ENCODE results near the gene MZF1. TPM values are rescaled to one million over a fixed set of nuclear protein-coding genes. Genes with fewer than 3 reads are reported as not detected.

Gene MZF1
- total RNA-seq, 1 donor from 2014 or later = 50.7 TPM

DNA sequence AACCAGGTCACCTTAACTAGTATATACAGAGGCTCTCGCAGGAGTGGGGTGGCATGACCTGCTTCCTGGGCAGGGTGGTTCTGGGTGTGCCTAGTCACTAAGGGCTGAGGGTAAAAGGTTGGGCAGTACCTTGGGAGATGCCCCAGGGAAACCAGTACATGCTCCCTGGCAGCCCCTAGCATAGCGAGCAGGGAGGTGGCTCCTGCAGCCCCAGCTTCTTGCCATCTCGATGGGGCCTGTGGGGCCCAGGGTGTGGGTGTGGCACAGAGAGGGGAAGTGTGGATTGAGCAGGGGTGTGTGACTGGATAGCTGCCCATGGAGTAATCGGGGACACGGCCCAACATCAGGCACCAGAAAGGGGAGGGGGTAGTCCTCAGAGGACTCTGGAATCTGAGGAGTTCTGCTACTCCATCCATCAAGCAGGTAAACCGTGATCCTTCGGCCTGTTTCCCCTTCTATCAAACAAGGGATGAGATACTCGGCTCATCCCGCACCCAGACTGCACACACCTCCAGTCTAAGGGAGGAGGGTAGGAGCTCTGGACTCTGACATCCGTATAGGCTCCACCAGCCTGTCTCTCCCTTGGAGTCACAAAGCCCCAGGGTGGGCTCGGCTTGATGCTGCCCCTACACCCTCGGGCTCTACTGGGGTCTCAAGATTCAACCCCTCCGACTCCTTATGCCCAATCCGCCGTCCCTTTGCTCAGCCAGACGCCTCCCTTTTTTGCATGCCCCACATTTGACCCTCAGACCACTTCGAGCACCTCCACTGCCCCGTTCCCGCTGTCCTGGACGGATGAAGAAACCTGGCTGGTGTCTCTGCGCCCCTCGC lies 54.7 kb downstream of the MZF1 start:
- Histone ChIP-seq H3K36me3 (peaks cover 20% of the 10 kb centered on the region), H3K27me3 (ENCODE audit: low read depth) (no peaks in the 10 kb centered on the region), H3K4me1 (peaks cover 49% of the 10 kb centered on the region), H3K9me3 (no peaks in the 10 kb centered on the region), H3K4me3 (peak overlapping the region; percentile 97), H3K27ac (peak overlapping the region; percentile 98)
- DNase-seq (peak; percentile 56), ATAC-seq (no peak)
- intact Hi-C loops (cut with DNase I) = no loop called here
- no peak for TF ChIP-seq CTCF (IDR thresholded peaks at IDR 0.05)

DNA sequence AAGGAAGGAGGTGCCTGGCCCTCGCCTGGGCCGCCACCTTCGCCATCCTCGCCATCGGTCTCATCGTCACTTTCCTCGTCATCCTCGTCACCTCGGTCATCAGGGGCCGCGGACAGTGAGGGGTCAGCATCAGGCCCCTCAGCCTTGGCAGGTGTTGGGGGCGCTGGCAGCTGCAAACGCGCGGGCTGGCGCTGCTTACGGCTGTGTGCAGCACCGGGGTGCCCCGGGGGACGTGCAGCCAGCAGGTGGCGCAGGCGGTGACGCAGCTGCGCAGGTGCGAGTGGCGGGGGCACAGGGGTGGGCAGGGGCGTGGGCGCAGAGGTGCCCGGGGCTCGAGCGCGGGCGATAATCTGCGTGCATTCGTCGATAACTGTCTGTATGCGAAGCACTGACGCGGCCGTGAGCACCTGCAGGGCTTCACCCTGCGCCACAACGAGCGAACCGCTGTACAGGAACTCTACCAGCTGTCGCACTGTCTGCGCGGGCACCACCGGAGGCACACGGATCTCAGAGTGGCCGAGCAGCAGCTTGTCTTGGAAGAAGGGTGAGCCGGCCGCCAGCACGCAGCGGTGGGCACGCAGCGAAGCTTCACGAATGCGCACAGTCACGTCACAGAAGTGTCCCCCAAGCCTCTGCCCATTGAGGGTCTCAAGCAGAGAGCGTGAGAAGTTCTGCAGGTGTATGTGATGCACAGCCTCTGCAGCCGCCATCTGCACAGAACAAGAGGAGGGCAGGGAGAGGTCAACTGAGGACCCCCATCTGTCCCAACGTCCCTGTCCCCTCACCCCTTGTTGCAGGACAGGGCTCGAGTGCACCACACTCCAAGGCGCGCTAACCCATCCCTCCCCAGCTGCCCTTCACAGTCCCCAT lies 55.9 kb downstream of the MZF1 start:
- Histone ChIP-seq H3K27ac (no peak overlapping the region), H3K27me3 (ENCODE audit: low read depth) (no peaks in the 10 kb centered on the region), H3K9me3 (no peaks in the 10 kb centered on the region), H3K36me3 (peaks cover 20% of the 10 kb centered on the region), H3K4me3 (no peak overlapping the region), H3K4me1 (peaks cover 50% of the 10 kb centered on the region)
- intact Hi-C loops (cut with DNase I) = no loop called here
- peak; percentile 50 for DNase-seq
- TF ChIP-seq CTCF (IDR thresholded peaks at IDR 0.05) = no peak
- no peak for ATAC-seq

GRCh38 chr19:58516246-58516836 lies 56.8 kb downstream of the MZF1 start:
- intact Hi-C loops (cut with DNase I) = no loop called here

DNA sequence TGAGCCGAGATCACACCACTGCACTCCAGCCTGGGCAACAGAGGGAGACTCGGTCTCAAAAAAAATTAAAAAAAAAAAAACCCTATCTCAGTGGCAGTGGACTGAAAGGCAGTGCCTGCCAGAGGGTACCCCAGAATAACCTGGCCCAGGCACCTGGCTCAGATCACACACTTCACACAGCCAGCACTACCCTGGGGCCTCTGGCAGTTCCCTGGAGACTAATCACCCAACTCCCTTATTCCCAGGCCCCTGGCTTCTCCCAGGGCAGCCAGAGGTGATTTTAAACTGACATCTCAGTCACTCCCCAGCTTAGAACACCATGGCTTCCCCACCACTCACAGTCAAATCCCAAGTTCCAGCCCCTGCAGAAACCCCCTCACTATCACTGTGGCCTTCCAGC lies 57.9 kb downstream of the MZF1 start:
- intact Hi-C loops (cut with DNase I) = no loop called here
- peaks cover 45% of the 10 kb centered on the region for H3K4me1 ChIP-seq

More at GRCh38 chr19:58516246-58516836, 56.8 kb downstream of the MZF1 start:
- H3K36me3 ChIP-seq = peaks cover 20% of the 10 kb centered on the region
- no peaks in the 10 kb centered on the region for H3K9me3 ChIP-seq
- H3K27ac ChIP-seq = no peak overlapping the region
- H3K4me3 ChIP-seq = no peak overlapping the region
- no peak for ATAC-seq
- peaks cover 50% of the 10 kb centered on the region for H3K4me1 ChIP-seq
- no peak for DNase-seq
- no peak for TF ChIP-seq CTCF (IDR thresholded peaks at IDR 0.05)
- H3K27me3 ChIP-seq (ENCODE audit: low read depth) = no peaks in the 10 kb centered on the region

More for the DNA sequence above, 57.9 kb downstream of the MZF1 start:
- Histone ChIP-seq H3K27ac (no peak overlapping the region), H3K9me3 (no peaks in the 10 kb centered on the region), H3K4me3 (no peak overlapping the region), H3K36me3 (peaks cover 20% of the 10 kb centered on the region), H3K27me3 (ENCODE audit: low read depth) (no peaks in the 10 kb centered on the region)
- ATAC-seq = no peak
- TF ChIP-seq CTCF (IDR thresholded peaks at IDR 0.05) = no peak
- DNase-seq = no peak

All from lower lobe of right lung (tissue), 2 donors.